HepG2 (cell line): ENCODE measurements around the gene TAF6. TPM values are rescaled to one million over a fixed set of nuclear protein-coding genes. Genes with fewer than 3 reads are reported as not detected.

Experiments
- ARID4A ChIP-seq: sonication (generic); formaldehyde crosslinking; IDR thresholded peaks from 2 replicates; pipeline ENCODE4 v1.5.0; 2020; ENCODE audit warnings: mild to moderate bottlenecking, missing genetic modification reagents, borderline replicate concordance
- ATF7-NPFF ChIP-seq: sonication (generic); formaldehyde crosslinking; IDR thresholded peaks from 2 replicates; pipeline ENCODE4 v1.8.1; 2023; ENCODE audit warnings: mild to moderate bottlenecking, low read depth, missing genetic modification reagents, moderate library complexity
- CCDC6 ChIP-seq: sonication (generic); formaldehyde crosslinking; IDR thresholded peaks from 2 replicates; pipeline ENCODE4 v1.8.1; 2022; ENCODE audit warnings: mild to moderate bottlenecking, missing genetic modification reagents, moderate library complexity
- CREB3 ChIP-seq: sonication (generic); formaldehyde crosslinking; IDR thresholded peaks from 2 replicates; pipeline ENCODE4 v1.5.0; 2020; ENCODE audit warnings: missing genetic modification reagents
- IRF2 ChIP-seq: IDR thresholded peaks from 2 replicates; pipeline ENCODE4 v1.6.1; 2018; ENCODE audit warnings: missing genetic modification reagents, missing compliant biosample characterization
- JUND ChIP-seq: sonication (generic); formaldehyde crosslinking; IDR thresholded peaks from 2 replicates; pipeline ENCODE4 v1.8.0; 2022; ENCODE audit warnings: mild to moderate bottlenecking, missing genetic modification reagents
- KLF6 ChIP-seq: IDR thresholded peaks from 2 replicates; pipeline ENCODE4 v1.8.0; 2016; ENCODE audit warnings: missing biosample characterization, missing genetic modification reagents
- MIER3 ChIP-seq: IDR thresholded peaks from 2 replicates; pipeline ENCODE4 v1.6.1; 2016; ENCODE audit warnings: missing compliant biosample characterization, borderline replicate concordance
- SETDB1 ChIP-seq: sonication (generic); formaldehyde crosslinking; IDR thresholded peaks from 2 replicates; pipeline ENCODE4 v1.5.1; 2020; ENCODE audit warnings: missing genetic modification reagents, mild to moderate bottlenecking, borderline replicate concordance
- ZC3H13 ChIP-seq: sonication (generic); formaldehyde crosslinking; IDR thresholded peaks from 2 replicates; pipeline ENCODE4 v1.8.1; 2023; ENCODE audit warnings: mild to moderate bottlenecking, missing genetic modification reagents, moderate library complexity
- ZNF235 ChIP-seq: sonication (generic); formaldehyde crosslinking; IDR thresholded peaks from 2 replicates; pipeline ENCODE4 v1.8.1; 2023; ENCODE audit warnings: mild to moderate bottlenecking, missing genetic modification reagents, borderline replicate concordance
- ZNF30 ChIP-seq: sonication (generic); formaldehyde crosslinking; IDR thresholded peaks from 2 replicates; pipeline ENCODE4 v1.5.0; 2020; ENCODE audit warnings: mild to moderate bottlenecking, missing genetic modification reagents
- ZNF776 ChIP-seq: sonication (generic); formaldehyde crosslinking; IDR thresholded peaks from 2 replicates; pipeline ENCODE4 v1.4.0; 2020; ENCODE audit warnings: mild to moderate bottlenecking, missing genetic modification reagents
- polyA plus RNA-seq, 8 experiments: library from polyadenylated mRNA; depleted of rRNA in 3 of 8; stranded (reverse) in 7 of 8; unstranded in 1 of 8; fragments of >200 nt; fragmentation: Illumina TruSeq in 4 of 8; extraction: Trizol in 4 of 8; gene quantifications; 2 replicates each; pipeline versions ENCODE4 v1.2.1 to v1.2.3, GENCODE V29; 2011 to 2016; ENCODE audit warnings: low read depth in 4 of 8, missing spikeins in 1 of 8, mixed read lengths in 1 of 8; ENCODE audit not compliant: insufficient read depth in 1 of 8
- total RNA-seq, 5 experiments: library from RNA; depleted of rRNA; stranded (reverse); fragments of >200 nt; fragmentation: Illumina TruSeq; extraction: Trizol; gene quantifications; 2 replicates each; pipeline ENCODE4 v1.2.3, GENCODE V29; 2016; ENCODE audit warnings: low read depth in 1 of 5
- TF ChIP-seq, protein P1 (sequence below): sonication (generic); formaldehyde crosslinking; IDR thresholded peaks from 2 replicates; pipeline ENCODE4; 2020; ENCODE audit warnings: missing genetic modification reagents, mild to moderate bottlenecking, borderline replicate concordance
- TF ChIP-seq, protein P2 (sequence below): sonication (generic); formaldehyde crosslinking; conservative IDR thresholded peaks from 2 replicates; pipeline ENCODE4 v1.8.0; 2022; ENCODE audit warnings: low read depth, missing genetic modification reagents

The TAF6 gene
- total and polyA plus RNA-seq, 2 of the 13 experiments (the other 11 are each of a cell fraction or from before 2014, with no cell fraction given), result 12.9 to 18.8 TPM

- TF ChIP-seq, protein P1, sequence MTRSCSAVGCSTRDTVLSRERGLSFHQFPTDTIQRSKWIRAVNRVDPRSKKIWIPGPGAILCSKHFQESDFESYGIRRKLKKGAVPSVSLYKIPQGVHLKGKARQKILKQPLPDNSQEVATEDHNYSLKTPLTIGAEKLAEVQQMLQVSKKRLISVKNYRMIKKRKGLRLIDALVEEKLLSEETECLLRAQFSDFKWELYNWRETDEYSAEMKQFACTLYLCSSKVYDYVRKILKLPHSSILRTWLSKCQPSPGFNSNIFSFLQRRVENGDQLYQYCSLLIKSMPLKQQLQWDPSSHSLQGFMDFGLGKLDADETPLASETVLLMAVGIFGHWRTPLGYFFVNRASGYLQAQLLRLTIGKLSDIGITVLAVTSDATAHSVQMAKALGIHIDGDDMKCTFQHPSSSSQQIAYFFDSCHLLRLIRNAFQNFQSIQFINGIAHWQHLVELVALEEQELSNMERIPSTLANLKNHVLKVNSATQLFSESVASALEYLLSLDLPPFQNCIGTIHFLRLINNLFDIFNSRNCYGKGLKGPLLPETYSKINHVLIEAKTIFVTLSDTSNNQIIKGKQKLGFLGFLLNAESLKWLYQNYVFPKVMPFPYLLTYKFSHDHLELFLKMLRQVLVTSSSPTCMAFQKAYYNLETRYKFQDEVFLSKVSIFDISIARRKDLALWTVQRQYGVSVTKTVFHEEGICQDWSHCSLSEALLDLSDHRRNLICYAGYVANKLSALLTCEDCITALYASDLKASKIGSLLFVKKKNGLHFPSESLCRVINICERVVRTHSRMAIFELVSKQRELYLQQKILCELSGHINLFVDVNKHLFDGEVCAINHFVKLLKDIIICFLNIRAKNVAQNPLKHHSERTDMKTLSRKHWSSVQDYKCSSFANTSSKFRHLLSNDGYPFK (CRISPR knock-in tag), result 0 out of 2 replicates have a peak, but pooled peaks have one; percentile 67
- peak; percentile 97 for TF ChIP-seq CCDC6 (CRISPR knock-in tag)
- TF ChIP-seq JUND, result no peak
- TF ChIP-seq ZNF235 (CRISPR knock-in tag), result peak; percentile 86; the same call in 1 of the 2 replicates
- TF ChIP-seq ARID4A (CRISPR knock-in tag), result peak; percentile 94
- TF ChIP-seq SETDB1 (CRISPR knock-in tag), result no peak
- TF ChIP-seq MIER3, result no peak; the same call in 1 of the 2 replicates
- TF ChIP-seq ATF7-NPFF (CRISPR knock-in tag), result peak; percentile 95
- TF ChIP-seq, protein P2, sequence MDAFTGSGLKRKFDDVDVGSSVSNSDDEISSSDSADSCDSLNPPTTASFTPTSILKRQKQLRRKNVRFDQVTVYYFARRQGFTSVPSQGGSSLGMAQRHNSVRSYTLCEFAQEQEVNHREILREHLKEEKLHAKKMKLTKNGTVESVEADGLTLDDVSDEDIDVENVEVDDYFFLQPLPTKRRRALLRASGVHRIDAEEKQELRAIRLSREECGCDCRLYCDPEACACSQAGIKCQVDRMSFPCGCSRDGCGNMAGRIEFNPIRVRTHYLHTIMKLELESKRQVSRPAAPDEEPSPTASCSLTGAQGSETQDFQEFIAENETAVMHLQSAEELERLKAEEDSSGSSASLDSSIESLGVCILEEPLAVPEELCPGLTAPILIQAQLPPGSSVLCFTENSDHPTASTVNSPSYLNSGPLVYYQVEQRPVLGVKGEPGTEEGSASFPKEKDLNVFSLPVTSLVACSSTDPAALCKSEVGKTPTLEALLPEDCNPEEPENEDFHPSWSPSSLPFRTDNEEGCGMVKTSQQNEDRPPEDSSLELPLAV (CRISPR knock-in tag), result peak; percentile 92; the same call in 1 of the 2 replicates
- peak; percentile 87; the same call in 1 of the 2 replicates for TF ChIP-seq ZNF776 (CRISPR knock-in tag)
- peak; percentile 90; the same call in 1 of the 2 replicates for TF ChIP-seq ZNF30
- TF ChIP-seq ZC3H13 (CRISPR knock-in tag), result peak; percentile 83; the same call in 1 of the 2 replicates
- peak; percentile 95 for TF ChIP-seq CREB3 (CRISPR knock-in tag)
- TF ChIP-seq KLF6 (CRISPR knock-in tag), result peak; percentile 94; the same call in 1 of the 2 replicates
- peak; percentile 83; the same call in 1 of the 2 replicates for TF ChIP-seq IRF2
Observed at GRCh38 chr7:100088621-100089457, 30.3 kb downstream of the TAF6 start, which contains the start of gene COPS6 (continued).
